ENCODE data around the gene HS6ST1.

- TF ChIP-seq CTCF (IDR thresholded peaks at IDR 0.05) (no peak), POLR2A (IDR thresholded peaks at IDR 0.05) (no peak), POLR2AphosphoS5 (IDR thresholded peaks at IDR 0.05) (no peak)
Observed at GRCh38 chr2:128341621-128342020, 23.0 kb upstream of the HS6ST1 start.

Measured in prostate gland (tissue), 2 donors.